ENCODE data around the gene TULP4. TPM values are rescaled to one million over a fixed set of nuclear protein-coding genes. Genes with fewer than 3 reads are reported as not detected.

Gene TULP4
- total and polyA plus RNA-seq, 2 of the 8 experiments (the other 6 are each of a cell fraction or from before 2014, with no cell fraction given), result 7.7 to 51.6 TPM

DNA sequence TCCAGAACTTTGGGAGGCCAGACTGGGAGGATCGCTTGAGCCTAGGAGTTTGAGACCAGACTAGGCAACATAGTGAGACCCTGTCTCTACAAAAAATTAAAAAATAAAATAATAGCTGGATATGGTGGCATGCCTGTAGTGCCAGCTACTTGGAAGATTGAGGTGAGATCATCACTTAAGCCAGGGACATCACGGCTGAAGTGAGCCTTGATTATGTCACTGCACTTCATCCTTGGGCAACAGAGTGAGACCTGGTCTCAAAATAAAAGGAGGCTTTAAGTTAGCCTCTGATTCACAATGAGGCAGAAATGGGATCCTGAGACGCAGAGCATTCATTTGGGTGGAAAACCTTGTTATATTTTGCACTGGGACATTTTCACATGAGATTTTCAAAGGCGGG is 57.0 kb downstream of the TULP4 start:
- Histone ChIP-seq H3K27ac (ENCODE audit: low read depth, low read length) (no peak overlapping the region), H3K36me3 (ENCODE audit: control insufficient read depth in 2 of 4, insufficient read depth in 4 of 4, low read length in 3 of 4) (no peaks in the 10 kb centered on the region), H3K4me1 (replicated peaks in 1 of 4; ENCODE audit: control insufficient read depth in 3 of 4, insufficient read depth in 4 of 4, low read length in 3 of 4) (no peaks in the 10 kb centered on the region), H2AFZ (ENCODE audit: low read length) (no peak overlapping the region), H3K56ac (replicated peaks; ENCODE audit: insufficient read length, low read depth, low read length) (no peak overlapping the region), H2BK120ac (replicated peaks; ENCODE audit: low read depth, low read length) (no peak overlapping the region), H4K5ac (ENCODE audit: insufficient read length, low read depth, low read length) (no peak overlapping the region), H3K14ac (ENCODE audit: insufficient read length) (no peak overlapping the region), H3K4ac (replicated peaks; ENCODE audit: insufficient read length, low read depth, low read length) (no peak overlapping the region), H3K23ac (ENCODE audit: insufficient read length) (no peak overlapping the region), H3K4me3 (ENCODE audit: extremely low read depth in 1 of 4, insufficient read depth in 2 of 4, low read depth in 3 of 4, low read length in 4 of 4) (no peak overlapping the region), H4K8ac (ENCODE audit: extremely low read depth, insufficient read depth, low read length) (no peak overlapping the region), H3K18ac (ENCODE audit: extremely low read depth, low read length) (no peak overlapping the region), H2BK15ac (ENCODE audit: low read length) (no peak overlapping the region), H3K9me3 (ENCODE audit: insufficient read depth in 2 of 2, low read depth in 1 of 2, low read length in 1 of 2) (no peaks in the 10 kb centered on the region), H2BK20ac (ENCODE audit: low read length) (no peak overlapping the region), H3K4me2 (ENCODE audit: insufficient read depth in 1 of 2, low read depth in 2 of 2, low read length in 2 of 2) (no peak overlapping the region), H3K79me1 (ENCODE audit: low read depth, low read length) (peaks cover 3% of the 10 kb centered on the region), H2AK5ac (ENCODE audit: low read depth, low read length) (no peak overlapping the region), H3K79me2 (ENCODE audit: control insufficient read depth in 1 of 2, insufficient read depth in 2 of 2, low read length in 2 of 2) (no peaks in the 10 kb centered on the region; a peak in 1 of 4 replicates), H2BK5ac (ENCODE audit: low read depth, low read length) (no peak overlapping the region), H3K23me2 (ENCODE audit: low read depth, low read length) (no peaks in the 10 kb centered on the region), H3K9ac (replicated peaks in 1 of 4; ENCODE audit: extremely low read depth in 1 of 4, low read depth in 3 of 4, low read length in 3 of 4) (no peak overlapping the region), H4K20me1 (replicated peaks in 1 of 2; ENCODE audit: control insufficient read depth in 1 of 2, insufficient read depth in 2 of 2, low read length in 2 of 2) (no peaks in the 10 kb centered on the region), H4K91ac (replicated peaks; ENCODE audit: insufficient read length, low read length) (no peak overlapping the region), H3K27me3 (replicated peaks in 1 of 4; ENCODE audit: control insufficient read depth in 3 of 4, extremely low read depth in 1 of 4, insufficient read depth in 3 of 4, low read length in 3 of 4) (no peaks in the 10 kb centered on the region), H2BK12ac (ENCODE audit: low read depth, low read length) (no peak overlapping the region)
- ChIA-PET CTCF (ENCODE audit: partially characterized antibody) (interaction anchor here (1.1 kb wide), 1 partner anchor 127 kb away, joined by 3 read pairs; no protein-coding TSS in a partner anchor), POLR2A (ENCODE audit: partially characterized antibody) (no interaction called here)
- 91% methylated on average over 4 of the region's 4 CpGs; no CpG with 5 or more reads in 1 of the 2 experiments for WGBS, 2 experiments (ENCODE audit: extremely low coverage in 1 of 2, insufficient coverage in 1 of 2, insufficient read length in 1 of 2, insufficient replicate concordance in 2 of 2, low coverage in 1 of 2, low lambda C conversion rate in 2 of 2, missing lambda C conversion rate in 1 of 2)
- FAIRE-seq, result no peak
- no peak for DNase-seq (ENCODE audit: low read depth in 1 of 2, low spot score in 2 of 2)
- no peak for TF ChIP-seq NANOG (IDR thresholded peaks at IDR 0.05; ENCODE audit: insufficient read depth, low read depth, low read length, poor library complexity, severe bottlenecking)
- no peak for TF ChIP-seq TEAD4 (IDR thresholded peaks at IDR 0.05; ENCODE audit: low read depth, low read length)
- TF ChIP-seq CHD2 (IDR thresholded peaks at IDR 0.05; ENCODE audit: low read length), result no peak
- no peak for TF ChIP-seq PHF8 (conservative IDR thresholded peaks at IDR 0.05; ENCODE audit: low read depth, low read length)
- no peak for TF ChIP-seq KDM4A (IDR thresholded peaks at IDR 0.05; ENCODE audit: low read depth, low read length, severe bottlenecking)
- no peak for TF ChIP-seq EP300 (IDR thresholded peaks at IDR 0.05; ENCODE audit: borderline replicate concordance in 1 of 2, low read depth in 2 of 2, low read length in 2 of 2)
- no peak for TF ChIP-seq RAD21 (IDR thresholded peaks at IDR 0.05 in 1 of 2, conservative IDR thresholded peaks at IDR 0.05 in 1 of 2; ENCODE audit: low read depth in 2 of 2, low read length in 2 of 2)
- no peak for TF ChIP-seq POLR2AphosphoS5 (IDR thresholded peaks at IDR 0.05; ENCODE audit: low read depth, low read length)
- TF ChIP-seq BCL11A (IDR thresholded peaks at IDR 0.05; ENCODE audit: low read depth in 2 of 2, low read length in 2 of 2), result no peak
- TF ChIP-seq RFX5 (IDR thresholded peaks at IDR 0.05; ENCODE audit: borderline replicate concordance, low read depth, low read length), result no peak
- no peak for TF ChIP-seq RNF2 (IDR thresholded peaks at IDR 0.05; ENCODE audit: borderline replicate concordance, low read depth, low read length, missing control alignments, poor library complexity, severe bottlenecking)
- TF ChIP-seq SAP30 (IDR thresholded peaks at IDR 0.05; ENCODE audit: insufficient read depth, insufficient replicate concordance, low read length), result no peak
- TF ChIP-seq SRF (IDR thresholded peaks at IDR 0.05; ENCODE audit: low read depth, low read length), result no peak
- no peak for TF ChIP-seq SIX5 (IDR thresholded peaks at IDR 0.05; ENCODE audit: low read depth, low read length)
